Esophagus muscularis mucosa (tissue), 3 donors: ENCODE results near the gene SYNE1.

Experiments
- POLR2A ChIP-seq: fragments of 450-650 bp; IDR thresholded peaks from one replicate; pipeline ENCODE4 v1.6.1; 2017; ENCODE audit warnings: antibody characterized with exemption, moderate library complexity, mild to moderate bottlenecking, low read depth
- TF ChIP-seq, protein P1 (sequence below), 3 experiments: fragments of 200-600 bp in 2 of 3; fragments of 450-650 bp in 1 of 3; sonication (generic) in 2 of 3; IDR thresholded peaks; one replicate each; pipeline ENCODE4 v1.5.1; 2017 to 2019; ENCODE audit warnings: antibody characterized with exemption in 3 of 3, mild to moderate bottlenecking in 2 of 3, moderate library complexity in 1 of 3

DNA sequence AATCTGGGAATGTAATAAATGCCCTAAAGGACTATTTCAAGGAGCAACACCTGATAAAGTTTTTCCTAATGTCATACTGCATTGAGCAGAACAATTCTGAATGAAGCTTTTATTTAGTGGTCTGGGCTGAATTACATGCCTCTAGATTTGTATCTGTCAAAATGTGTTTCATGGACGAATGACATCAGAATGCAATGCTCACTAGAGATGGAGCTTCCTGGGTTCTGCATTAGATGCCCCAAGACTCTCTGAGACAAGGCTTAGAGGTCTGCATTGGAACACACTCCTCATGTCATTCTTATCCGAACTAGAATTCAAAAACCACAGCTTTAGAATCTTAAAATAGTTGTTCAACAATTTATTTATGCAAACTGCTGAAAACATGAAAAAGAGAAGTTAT is 62.0 kb downstream of the SYNE1 start:
- no peak for TF ChIP-seq POLR2A
- TF ChIP-seq, protein P1, sequence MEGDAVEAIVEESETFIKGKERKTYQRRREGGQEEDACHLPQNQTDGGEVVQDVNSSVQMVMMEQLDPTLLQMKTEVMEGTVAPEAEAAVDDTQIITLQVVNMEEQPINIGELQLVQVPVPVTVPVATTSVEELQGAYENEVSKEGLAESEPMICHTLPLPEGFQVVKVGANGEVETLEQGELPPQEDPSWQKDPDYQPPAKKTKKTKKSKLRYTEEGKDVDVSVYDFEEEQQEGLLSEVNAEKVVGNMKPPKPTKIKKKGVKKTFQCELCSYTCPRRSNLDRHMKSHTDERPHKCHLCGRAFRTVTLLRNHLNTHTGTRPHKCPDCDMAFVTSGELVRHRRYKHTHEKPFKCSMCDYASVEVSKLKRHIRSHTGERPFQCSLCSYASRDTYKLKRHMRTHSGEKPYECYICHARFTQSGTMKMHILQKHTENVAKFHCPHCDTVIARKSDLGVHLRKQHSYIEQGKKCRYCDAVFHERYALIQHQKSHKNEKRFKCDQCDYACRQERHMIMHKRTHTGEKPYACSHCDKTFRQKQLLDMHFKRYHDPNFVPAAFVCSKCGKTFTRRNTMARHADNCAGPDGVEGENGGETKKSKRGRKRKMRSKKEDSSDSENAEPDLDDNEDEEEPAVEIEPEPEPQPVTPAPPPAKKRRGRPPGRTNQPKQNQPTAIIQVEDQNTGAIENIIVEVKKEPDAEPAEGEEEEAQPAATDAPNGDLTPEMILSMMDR (IDR thresholded peaks at IDR 0.05) = no peak
